ENCODE results near the gene HOXB3.

HOXB3 gene

GRCh38 chr17:48593840-48594537 lies 3.9 kb upstream of the HOXB3 start (continued):
- peak; percentile 78 for TF ChIP-seq ZBTB44 (tag by site-specific recombination; IDR thresholded peaks at IDR 0.05)
- TF ChIP-seq HIC1 (tag by site-specific recombination; IDR thresholded peaks at IDR 0.05): peak; percentile 35; the same call in 1 of the 2 replicates
- no peak for TF ChIP-seq ZNF776 (tag by site-specific recombination; IDR thresholded peaks at IDR 0.05; ENCODE audit: borderline replicate concordance)
- TF ChIP-seq ZBTB8A (tag by site-specific recombination; IDR thresholded peaks at IDR 0.05): peak; percentile 94
- TF ChIP-seq ZNF654 (tag by site-specific recombination; IDR thresholded peaks at IDR 0.05; ENCODE audit: low read depth): peak; percentile 88
- peak; percentile 54; the same call in 1 of the 2 replicates for TF ChIP-seq PRDM4 (tag by site-specific recombination; IDR thresholded peaks at IDR 0.05)
- no peak for TF ChIP-seq ZNF777 (tag by site-specific recombination; IDR thresholded peaks at IDR 0.05; ENCODE audit: borderline replicate concordance)
- peak; percentile 59; the same call in 1 of the 2 replicates for TF ChIP-seq ZNF184 (tag by site-specific recombination; IDR thresholded peaks at IDR 0.05)
- no peak for TF ChIP-seq ZNF530 (tag by site-specific recombination; IDR thresholded peaks at IDR 0.05; ENCODE audit: low read depth)
- 0 out of 2 replicates have a peak, but pooled peaks have one; percentile 58 for TF ChIP-seq INSM2 (tag by site-specific recombination; IDR thresholded peaks at IDR 0.05)
- no peak for TF ChIP-seq ZSCAN18 (tag by site-specific recombination; IDR thresholded peaks at IDR 0.05)
- no peak for TF ChIP-seq BCL6B (tag by site-specific recombination; IDR thresholded peaks at IDR 0.05)
- no peak for TF ChIP-seq ZNF169 (tag by site-specific recombination; IDR thresholded peaks at IDR 0.05)
- peak; percentile 31; the same call in 1 of the 2 replicates for TF ChIP-seq AEBP2 (tag by site-specific recombination; IDR thresholded peaks at IDR 0.05; ENCODE audit: borderline replicate concordance)
- no peak for TF ChIP-seq ZNF433 (tag by site-specific recombination; IDR thresholded peaks at IDR 0.05; ENCODE audit: low read depth)
- 0 out of 2 replicates have a peak, but pooled peaks have one; percentile 11 for TF ChIP-seq ZBTB11 (tag by site-specific recombination; conservative IDR thresholded peaks at IDR 0.05; ENCODE audit: low read depth)
- TF ChIP-seq MZF1 (tag by site-specific recombination; IDR thresholded peaks at IDR 0.05; ENCODE audit: borderline replicate concordance): peak; percentile 5; the same call in 1 of the 2 replicates
- TF ChIP-seq IKZF3 (tag by site-specific recombination; IDR thresholded peaks at IDR 0.05): peak; percentile 92
- peak; percentile 86 for TF ChIP-seq ZBTB17 (tag by site-specific recombination; IDR thresholded peaks at IDR 0.05)

All from HEK293 (cell line).